ENCODE results near the gene PLAAT2. TPM values are rescaled to one million over a fixed set of nuclear protein-coding genes. Genes with fewer than 3 reads are reported as not detected.

The PLAAT2 gene
- total RNA-seq, 6 donors from 2014 or later, result 1.9 to 10.5 (median 5.5) TPM

DNA sequence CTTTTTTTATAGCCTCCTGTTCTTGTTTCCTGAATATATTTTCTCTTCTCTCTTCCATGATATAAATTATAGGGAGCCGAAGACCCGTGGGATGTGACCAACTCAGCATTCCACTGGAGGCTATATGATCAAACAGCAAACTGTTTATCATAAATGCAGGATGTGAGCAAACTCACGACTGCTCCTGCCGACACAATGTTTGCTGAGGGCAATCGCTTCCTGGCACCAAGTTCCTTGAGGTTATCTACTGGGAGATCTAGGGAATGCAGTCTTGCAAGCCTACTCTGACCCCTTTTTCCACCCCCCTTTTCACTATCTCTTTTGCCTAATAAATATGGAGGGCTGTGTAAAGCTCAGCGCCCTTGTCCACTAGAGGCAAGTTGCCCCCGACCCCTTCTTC, 40.0 kb downstream of the PLAAT2 start:
- Histone ChIP-seq H3K4me3 (no peak overlapping the region), H3K27me3 (no peaks in the 10 kb centered on the region), H3K9me3 (peaks cover 0 to 7% (median 2%) of the 10 kb centered on the region in 4 donors), H3K27ac (no peak overlapping the region), H3K4me1 (peaks cover 0 to 3% (median 0%) of the 10 kb centered on the region in 4 donors), H3K36me3 (no peaks in the 10 kb centered on the region)
- TF ChIP-seq, protein P1, sequence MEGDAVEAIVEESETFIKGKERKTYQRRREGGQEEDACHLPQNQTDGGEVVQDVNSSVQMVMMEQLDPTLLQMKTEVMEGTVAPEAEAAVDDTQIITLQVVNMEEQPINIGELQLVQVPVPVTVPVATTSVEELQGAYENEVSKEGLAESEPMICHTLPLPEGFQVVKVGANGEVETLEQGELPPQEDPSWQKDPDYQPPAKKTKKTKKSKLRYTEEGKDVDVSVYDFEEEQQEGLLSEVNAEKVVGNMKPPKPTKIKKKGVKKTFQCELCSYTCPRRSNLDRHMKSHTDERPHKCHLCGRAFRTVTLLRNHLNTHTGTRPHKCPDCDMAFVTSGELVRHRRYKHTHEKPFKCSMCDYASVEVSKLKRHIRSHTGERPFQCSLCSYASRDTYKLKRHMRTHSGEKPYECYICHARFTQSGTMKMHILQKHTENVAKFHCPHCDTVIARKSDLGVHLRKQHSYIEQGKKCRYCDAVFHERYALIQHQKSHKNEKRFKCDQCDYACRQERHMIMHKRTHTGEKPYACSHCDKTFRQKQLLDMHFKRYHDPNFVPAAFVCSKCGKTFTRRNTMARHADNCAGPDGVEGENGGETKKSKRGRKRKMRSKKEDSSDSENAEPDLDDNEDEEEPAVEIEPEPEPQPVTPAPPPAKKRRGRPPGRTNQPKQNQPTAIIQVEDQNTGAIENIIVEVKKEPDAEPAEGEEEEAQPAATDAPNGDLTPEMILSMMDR (IDR thresholded peaks at IDR 0.05), result no peak
- TF ChIP-seq POLR2A (IDR thresholded peaks at IDR 0.05) (no peak), EP300 (IDR thresholded peaks at IDR 0.05) (no peak), POLR2AphosphoS5 (IDR thresholded peaks at IDR 0.05) (no peak)
- ATAC-seq (ENCODE audit: low FRiP score in 2 of 2) (no peak), DNase-seq (no peak)
- WGBS, 2 donors, result 63 to 65% methylated on average over 7 of the region's 7 CpGs

DNA sequence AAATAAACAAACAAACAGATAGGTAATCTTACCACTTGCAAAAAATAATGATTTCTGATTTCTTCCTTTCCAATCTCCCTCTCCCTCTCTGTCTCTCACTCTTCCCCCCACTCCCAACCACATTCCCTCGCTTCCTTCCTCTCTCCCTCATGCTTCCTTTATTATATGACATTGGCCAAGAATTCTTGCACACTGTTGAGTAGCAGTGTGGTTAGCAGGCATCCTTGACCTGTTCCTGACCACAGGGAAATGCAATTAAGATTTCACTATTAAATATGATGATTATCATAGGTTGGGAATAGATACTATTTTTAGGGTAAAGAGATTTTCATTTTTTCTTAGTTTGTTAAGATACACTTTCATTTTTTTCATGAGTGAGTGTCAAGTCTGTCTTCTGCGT, 41.3 kb downstream of the PLAAT2 start:
- DNase-seq (no peak), ATAC-seq (ENCODE audit: low FRiP score in 2 of 2) (no peak)
- no peaks in the 10 kb centered on the region for H3K4me1 ChIP-seq
- 85 to 87% methylated on average over 2 of the region's 2 CpGs for WGBS, 2 donors
- TF ChIP-seq POLR2AphosphoS5 (IDR thresholded peaks at IDR 0.05) (no peak), POLR2A (IDR thresholded peaks at IDR 0.05) (no peak), EP300 (IDR thresholded peaks at IDR 0.05) (no peak)
- TF ChIP-seq, protein P1 (IDR thresholded peaks at IDR 0.05), result no peak
- H3K9me3 ChIP-seq, result peaks cover 0 to 7% (median 2%) of the 10 kb centered on the region in 4 donors
- H3K4me3 ChIP-seq, result no peak overlapping the region
- no peak overlapping the region for H3K27ac ChIP-seq
- no peaks in the 10 kb centered on the region for H3K27me3 ChIP-seq
- H3K36me3 ChIP-seq, result no peaks in the 10 kb centered on the region

DNA sequence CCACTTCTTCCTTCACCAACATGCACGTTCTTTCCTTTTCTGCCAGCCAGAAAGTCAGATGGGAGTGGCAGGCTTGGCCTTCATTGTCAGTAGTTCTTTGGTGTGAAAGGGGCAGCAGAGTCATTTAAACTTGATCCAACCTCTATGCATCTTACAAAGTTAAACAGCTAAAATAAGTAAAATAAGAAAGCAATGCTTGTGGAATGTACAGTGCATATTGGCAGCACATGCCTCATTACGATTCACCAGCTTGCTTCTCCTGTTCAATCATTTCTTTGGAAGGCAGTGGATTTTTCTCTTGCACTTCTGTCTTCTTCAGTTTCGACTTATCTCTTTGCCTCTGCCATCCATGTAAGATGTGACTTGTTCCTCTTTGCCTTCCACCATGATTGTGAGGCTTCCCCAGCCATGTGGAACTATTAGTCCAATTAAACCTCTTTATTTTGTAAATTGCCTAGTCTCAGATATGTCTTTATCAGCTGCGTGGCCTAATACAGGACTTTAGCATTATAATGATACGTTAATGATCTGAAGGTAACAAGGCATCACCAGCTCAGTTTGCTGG, 42.5 kb downstream of the PLAAT2 start:
- Histone ChIP-seq H3K27ac (no peak overlapping the region), H3K36me3 (no peaks in the 10 kb centered on the region), H3K4me3 (no peak overlapping the region), H3K4me1 (no peaks in the 10 kb centered on the region), H3K27me3 (no peaks in the 10 kb centered on the region), H3K9me3 (peaks cover 0 to 7% (median 2%) of the 10 kb centered on the region in 4 donors)
- ATAC-seq (ENCODE audit: low FRiP score in 2 of 2), result no peak
- DNase-seq, result no peak
- TF ChIP-seq, protein P1 (IDR thresholded peaks at IDR 0.05), result no peak
- TF ChIP-seq POLR2A (IDR thresholded peaks at IDR 0.05) (no peak), EP300 (IDR thresholded peaks at IDR 0.05) (no peak), POLR2AphosphoS5 (IDR thresholded peaks at IDR 0.05) (no peak)
- 87 to 94% methylated on average over 5 of the region's 5 CpGs for WGBS, 2 donors

DNA sequence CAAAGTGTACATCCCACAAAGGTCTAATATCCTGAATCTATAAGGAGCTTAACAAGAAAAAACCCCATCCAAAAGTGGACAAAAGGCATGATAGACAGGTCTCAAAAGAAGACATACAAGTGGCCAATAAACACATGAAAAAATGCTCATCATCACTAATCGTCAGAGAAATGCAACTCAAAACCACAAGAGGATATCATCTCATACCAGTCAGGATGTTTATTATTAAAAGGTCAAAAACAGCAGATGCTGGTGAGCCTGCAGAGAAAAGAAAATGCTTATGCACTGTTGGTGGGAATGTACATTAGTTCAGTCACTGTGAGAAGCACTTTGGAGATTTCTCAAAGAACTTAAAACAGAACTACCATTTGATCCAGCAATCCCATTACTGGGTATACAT, 44.6 kb downstream of the PLAAT2 start:
- ATAC-seq (ENCODE audit: low FRiP score in 2 of 2), result no peak
- Histone ChIP-seq H3K36me3 (no peaks in the 10 kb centered on the region), H3K27me3 (no peaks in the 10 kb centered on the region), H3K4me3 (no peak overlapping the region), H3K9me3 (peaks cover 0 to 7% (median 2%) of the 10 kb centered on the region in 4 donors), H3K27ac (no peak overlapping the region), H3K4me1 (no peaks in the 10 kb centered on the region)
- DNase-seq, result no peak
- TF ChIP-seq POLR2AphosphoS5 (IDR thresholded peaks at IDR 0.05) (no peak), POLR2A (IDR thresholded peaks at IDR 0.05) (no peak), EP300 (IDR thresholded peaks at IDR 0.05) (no peak)
- TF ChIP-seq, protein P1 (IDR thresholded peaks at IDR 0.05), result no peak
- WGBS, 2 donors, result 23 to 30% methylated on average over 1 of the region's 1 CpG

DNA sequence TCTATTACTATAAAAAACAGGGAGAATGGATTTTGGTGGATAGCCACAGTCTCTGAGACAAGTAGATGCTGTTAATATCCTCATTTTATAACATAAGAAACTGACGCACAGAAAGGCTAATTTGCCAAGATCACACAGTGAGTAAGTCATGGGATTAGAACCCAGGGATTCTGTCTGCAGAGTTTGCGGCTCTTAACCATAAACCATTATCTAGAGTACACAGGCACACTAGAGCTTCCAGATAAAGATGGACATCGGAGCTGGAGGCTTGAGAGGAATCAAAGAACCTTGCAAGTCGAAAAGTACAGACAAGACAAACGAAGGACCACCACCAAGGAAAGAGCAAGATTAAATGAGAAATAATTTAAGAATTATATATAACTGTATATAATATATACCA, 46.0 kb downstream of the PLAAT2 start:
- no peak for TF ChIP-seq POLR2AphosphoS5 (IDR thresholded peaks at IDR 0.05)
- TF ChIP-seq POLR2A (IDR thresholded peaks at IDR 0.05), result no peak
- TF ChIP-seq, protein P1 (IDR thresholded peaks at IDR 0.05), result no peak
- TF ChIP-seq EP300 (IDR thresholded peaks at IDR 0.05), result no peak
- 92 to 94% methylated on average over 5 of the region's 5 CpGs for WGBS, 2 donors
- H3K36me3 ChIP-seq, result no peaks in the 10 kb centered on the region

More for the DNA sequence above, 46.0 kb downstream of the PLAAT2 start:
- Histone ChIP-seq H3K27ac (no peak overlapping the region), H3K4me1 (no peaks in the 10 kb centered on the region), H3K27me3 (no peaks in the 10 kb centered on the region), H3K4me3 (no peak overlapping the region), H3K9me3 (no peaks in the 10 kb centered on the region)
- no peak for DNase-seq
- no peak for ATAC-seq (ENCODE audit: low FRiP score in 2 of 2)

Measured in upper lobe of left lung (tissue), 6 donors.